CD4-positive, alpha-beta T cell treated with Interleukin-17A for 4 hours (primary cell): Measurements from ENCODE around the gene NLRP1.

Experiments
- DNase-seq: peaks from one replicate; pipeline ENCODE4 v3.0.0-alpha.2; 2020; ENCODE audit warnings: mixed read lengths

NLRP1 gene

DNA sequence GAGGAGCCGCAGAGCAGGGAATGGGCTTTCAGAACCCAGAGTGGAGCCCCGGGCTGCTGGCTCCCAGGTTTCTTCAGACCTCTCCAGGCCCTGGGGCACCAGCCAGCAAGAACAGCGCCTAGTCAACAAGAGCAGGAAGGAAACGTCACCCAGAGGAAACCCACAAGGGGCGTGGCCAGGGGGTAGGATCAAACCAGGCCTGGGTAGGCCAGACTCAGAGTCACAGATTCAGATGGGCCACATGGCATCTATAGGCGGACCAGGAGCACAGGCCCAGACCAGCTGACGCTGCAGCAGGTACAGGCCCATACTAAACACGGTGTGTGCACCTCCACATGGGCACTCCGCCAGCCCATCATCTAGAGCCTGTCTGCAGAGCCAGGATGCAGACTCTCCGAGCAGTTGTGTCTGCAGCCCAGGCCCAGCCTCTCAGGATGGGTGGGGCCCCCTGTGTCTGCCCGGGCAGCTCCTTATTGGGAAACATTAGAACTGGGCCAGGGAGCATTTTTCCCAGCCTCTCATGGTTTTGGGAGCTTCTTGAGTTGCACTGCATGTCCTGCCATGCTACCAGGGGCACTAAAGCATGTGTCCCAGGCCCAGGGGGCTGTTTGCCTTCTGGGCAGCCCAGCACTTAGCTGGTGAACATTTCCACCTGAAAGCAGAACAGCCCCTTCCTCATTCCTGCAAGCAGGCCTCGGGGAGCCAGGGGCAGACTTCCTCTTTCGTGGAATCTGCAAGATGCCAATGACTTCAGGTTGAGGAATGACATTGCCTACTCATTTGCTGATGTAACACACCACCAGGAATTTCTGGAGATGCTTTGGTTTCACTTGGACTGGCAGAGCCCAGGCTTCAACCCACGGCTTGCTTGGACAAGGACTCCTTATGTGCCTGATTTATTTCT, at the start of gene NLRP1:
Gene NLRP1, minus strand, starts transcription at position 127 of the 904 bp plus-strand sequence. CDS start 552 bp downstream, outside the sequence.
- peak; percentile 98 for DNase-seq

- DNase-seq = no peak
Observed at GRCh38 chr17:5631958-5632590, 47.8 kb upstream of the NLRP1 start.

GRCh38 chr17:5630434-5630833, 46.1 kb upstream of the NLRP1 start:
- DNase-seq = no peak

- DNase-seq = no peak
Observed at GRCh38 chr17:5629128-5629527, 44.8 kb upstream of the NLRP1 start.

GRCh38 chr17:5628262-5628661, 44.0 kb upstream of the NLRP1 start:
- DNase-seq = no peak

DNA sequence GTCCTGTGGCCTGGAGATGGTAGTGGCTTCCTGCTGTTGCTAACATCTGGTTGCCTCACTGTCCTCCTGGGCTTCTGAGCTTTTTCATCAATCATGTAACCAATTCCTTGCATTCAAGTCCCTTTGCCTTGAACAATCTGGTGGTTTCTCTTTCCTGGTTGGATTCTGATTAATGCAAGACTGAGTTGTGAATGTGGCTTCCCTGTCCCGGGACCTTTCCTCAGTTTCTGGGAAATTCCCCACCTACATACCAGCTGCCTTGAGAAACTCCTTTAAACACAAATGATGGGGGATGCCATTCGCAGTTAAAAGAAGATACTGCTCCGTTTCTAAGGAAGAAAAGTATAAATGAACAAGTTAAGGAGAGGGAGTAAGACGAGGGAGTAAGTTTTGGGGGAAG, 39.9 kb upstream of the NLRP1 start:
- DNase-seq = no peak

- DNase-seq = no peak
Observed at GRCh38 chr17:5621729-5622128, 37.4 kb upstream of the NLRP1 start.

GRCh38 chr17:5621026-5621425, 36.7 kb upstream of the NLRP1 start:
- no peak for DNase-seq

DNA sequence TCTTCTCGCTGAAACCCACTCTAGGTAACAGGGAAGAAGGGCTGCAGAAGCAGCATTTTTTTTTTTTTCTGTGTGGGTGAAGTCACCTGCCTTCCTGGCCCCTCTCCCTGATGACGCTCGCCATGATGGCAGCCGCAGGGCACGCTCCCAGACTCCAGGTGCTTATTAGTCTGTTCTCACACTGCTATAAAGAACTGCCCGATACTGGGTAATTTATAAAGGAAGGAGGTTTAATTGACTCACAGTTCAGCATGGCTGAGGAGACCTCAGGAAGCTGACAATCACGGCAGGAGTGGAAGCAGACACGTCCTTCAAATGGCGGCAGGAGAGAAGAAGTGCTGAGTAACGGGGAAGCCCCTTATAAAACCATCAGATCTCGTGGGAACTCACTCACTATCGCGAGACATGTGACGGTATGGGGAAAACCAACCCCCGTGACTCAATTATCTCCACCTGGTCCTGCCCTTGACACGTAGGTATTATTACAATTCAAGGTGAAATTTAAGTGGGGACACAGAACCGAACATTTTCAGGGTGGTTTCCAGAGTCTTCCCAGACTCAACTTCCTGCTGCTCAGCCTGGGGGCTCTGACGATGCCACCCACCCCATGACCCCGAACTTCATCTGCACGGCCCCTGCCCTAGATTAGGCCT, 34.9 kb upstream of the NLRP1 start:
- no peak for DNase-seq

GRCh38 chr17:5618476-5618875, 34.2 kb upstream of the NLRP1 start:
- no peak for DNase-seq

DNA sequence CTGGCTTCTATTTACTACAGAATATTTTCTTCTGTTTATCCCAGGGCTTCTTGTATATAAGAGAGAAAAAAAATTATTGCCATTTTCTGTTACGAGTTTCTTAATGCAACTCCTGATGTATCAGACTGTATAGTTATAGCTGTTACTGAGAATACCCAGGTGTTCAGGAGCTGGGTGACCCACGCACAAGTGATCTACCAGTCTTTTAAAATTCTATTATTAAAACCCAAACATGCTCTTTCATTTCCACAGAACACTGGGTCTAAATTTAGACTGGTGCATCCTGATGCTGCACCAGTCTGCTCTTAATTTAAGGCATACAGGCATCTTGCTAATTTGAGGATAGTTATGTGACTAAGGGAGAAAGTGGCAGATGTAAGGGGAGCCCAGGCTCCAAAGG, 31.2 kb upstream of the NLRP1 start:
- no peak for DNase-seq

DNA sequence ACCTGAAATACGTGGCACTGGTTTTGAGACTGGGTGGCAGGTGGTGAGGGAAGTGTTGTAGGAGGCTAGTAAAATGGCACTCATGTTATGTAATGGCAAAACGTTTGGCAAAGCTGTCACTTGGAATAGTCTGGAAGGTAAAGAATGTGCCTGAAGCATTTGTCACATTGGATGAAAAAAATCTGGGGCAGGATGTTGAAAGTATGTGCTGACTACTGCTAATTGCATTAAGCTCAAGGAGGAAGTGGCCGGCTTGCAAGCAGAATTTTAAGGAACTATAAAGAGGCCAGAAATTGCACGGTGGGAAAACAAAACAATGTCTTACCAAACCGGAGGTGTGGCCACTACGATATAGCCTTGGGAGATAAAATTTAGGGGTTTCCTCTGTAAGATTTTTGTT, 26.6 kb upstream of the NLRP1 start:
- no peak for DNase-seq

DNA sequence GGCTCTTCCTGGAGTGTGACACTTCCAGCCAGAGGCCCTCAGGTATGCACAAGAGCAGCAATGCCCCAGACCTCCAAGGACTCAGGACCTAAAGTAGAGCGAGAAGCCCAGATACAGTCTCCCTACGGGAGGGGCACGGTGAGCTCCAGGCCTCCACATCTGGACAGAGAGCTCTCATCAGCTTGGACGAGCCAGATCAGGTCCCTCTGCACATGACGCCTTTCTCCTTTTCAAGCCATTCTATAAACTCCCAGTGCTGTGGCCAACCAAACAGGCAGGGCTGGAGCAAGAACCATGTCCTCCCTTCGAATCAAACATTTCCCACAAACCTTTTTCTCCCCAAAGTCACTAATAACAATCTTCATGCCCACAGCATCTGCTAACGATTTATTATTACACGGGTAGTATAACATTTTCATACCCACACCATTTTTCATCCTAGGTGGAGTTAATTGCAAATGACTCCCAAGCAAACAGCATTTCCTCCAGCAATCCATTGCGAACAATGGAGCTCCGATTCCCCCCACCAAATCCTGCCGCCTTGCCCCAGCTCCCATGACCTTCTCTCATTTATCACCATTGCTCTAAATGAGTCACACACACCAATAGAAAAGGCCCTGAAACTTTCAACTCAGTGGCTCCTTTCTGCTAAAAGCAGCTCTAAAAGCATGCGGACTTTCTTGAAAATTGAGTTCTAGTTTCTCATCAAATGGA, 24.2 kb upstream of the NLRP1 start:
- no peak for DNase-seq

DNA sequence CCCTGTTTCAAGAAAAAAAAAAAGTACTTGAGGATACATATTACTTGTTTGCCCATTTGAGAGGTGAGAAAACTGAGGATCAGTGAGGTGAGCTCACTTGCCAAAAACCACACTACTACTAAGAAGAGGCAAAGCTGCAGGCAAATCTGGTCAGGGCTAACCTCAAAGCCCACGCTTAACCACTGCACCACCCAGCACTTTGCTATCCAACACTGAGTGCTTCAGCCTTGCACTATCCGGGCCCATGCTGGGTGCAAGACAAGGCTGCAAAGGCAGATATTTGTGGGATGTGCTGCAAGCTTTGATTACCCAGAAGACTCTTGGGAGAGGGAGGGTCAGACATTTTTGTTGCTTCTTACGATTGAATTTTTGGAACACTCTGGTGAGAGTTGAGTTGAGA, 23.6 kb upstream of the NLRP1 start:
- DNase-seq = no peak

DNA sequence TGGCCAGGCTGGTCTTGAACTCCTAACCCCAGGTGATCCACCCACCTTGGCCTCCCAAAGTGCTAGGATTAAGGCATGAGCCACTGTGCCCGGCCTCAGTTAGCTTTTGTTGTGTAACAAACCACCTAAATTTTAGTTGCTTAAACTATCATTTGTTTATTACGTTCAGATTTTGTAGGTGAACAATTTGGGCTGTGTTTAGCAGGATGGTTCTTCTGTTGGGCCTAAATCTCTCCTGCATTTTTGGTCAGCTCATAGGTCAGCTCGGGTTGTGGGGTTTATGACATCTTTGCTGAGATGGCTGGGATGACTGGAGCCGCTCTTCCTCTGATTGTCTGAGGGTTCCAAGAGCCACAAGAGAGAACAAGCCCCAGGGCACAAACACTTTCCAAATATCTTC, 21.1 kb upstream of the NLRP1 start:
- no peak for DNase-seq

DNA sequence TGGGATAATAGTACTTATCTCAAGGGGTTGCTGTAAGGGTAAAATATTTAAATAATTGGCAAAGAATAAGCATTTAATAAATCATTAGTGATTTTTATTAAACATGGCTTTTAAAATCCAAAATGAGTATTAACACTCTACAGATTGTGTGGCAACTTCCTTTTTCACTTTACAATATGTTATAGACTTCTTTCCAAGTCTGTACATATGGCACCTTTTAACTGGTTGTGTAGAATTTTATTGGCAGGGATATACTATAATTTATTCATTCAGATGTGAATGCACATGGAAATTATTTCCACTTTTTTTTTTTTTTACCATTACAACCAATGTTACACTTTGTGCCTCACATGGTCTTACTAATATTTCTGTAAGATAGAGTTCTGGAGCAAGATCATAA, 15.7 kb upstream of the NLRP1 start:
- DNase-seq = no peak

DNA sequence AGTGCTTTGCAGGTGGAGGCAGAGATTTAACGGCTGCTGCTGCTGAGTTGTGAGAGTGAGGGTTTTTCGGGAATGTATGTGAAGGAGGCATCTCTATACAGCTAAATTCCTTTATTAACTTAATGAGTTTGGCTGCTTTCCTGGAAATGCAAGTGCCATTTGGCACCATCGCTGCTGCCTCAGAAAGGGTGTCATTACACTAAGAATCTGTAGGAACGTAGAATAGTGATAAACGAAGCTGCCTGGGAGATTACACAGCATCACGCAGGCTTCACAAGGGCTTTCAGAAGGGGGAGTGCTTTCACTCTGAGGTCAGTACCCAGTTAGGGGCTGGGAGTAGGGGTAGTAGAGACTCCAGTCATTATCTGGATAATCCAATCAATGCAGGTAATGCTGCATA, 14.1 kb upstream of the NLRP1 start:
- no peak for DNase-seq

DNA sequence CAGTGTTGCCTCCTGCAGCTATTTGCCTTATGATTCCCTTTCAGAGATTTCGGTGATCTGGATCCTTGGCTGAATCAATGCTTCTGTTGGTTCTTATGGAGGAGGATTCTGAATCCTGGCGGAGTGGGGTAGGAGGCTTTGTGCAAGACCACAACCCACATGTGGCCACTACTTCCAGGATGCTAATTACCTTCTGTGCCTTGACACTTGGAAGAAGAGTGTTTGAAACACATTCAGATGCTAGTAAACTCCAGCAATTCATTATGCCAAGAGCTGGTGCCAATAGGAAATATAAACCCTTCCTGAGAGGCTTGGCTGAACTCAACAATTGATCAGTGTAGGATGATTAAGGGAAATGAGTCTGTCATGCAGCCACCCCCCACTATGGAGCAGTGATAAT, 12.1 kb upstream of the NLRP1 start:
- DNase-seq = no peak

- DNase-seq = no peak
Observed at GRCh38 chr17:5595831-5596230, 11.5 kb upstream of the NLRP1 start.

DNA sequence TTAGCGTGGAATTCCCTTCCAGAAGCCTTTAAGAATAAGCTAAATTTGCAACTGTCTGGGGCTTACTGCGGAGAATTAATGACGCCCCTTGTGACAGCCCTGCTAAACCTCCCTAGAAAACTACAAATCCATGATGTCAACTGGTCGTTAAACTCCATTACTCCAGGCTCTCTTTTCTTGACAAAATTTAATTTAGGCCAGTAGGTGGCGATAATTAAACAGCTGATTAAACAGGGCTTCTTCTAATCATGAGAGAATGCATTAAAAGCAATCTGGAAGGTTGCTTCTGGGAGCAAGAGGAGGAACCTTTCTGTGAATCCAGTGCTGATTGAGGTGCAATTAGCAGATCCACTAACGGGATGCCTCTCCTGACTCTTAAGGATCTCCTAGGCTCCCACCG, 8.1 kb upstream of the NLRP1 start:
- no peak for DNase-seq

DNA sequence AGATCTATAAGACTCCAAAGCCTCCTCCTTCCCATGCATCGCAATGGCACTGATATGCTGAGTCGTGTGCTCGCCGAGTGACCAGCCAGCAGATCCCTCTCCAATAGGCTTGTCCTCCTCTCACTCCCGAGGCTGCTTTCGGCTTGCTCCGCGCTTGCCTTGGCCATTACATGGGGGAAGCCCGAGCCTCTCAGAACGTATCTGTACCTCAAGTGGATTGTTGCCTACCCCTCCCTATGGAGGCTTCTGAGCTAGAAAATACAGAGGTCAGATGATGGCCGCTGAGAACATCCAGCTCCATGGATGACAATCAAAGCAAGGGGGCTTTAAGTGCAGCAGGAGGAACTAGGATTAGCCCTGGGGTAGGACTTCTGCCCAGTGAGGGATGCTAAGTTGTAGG, 7.7 kb upstream of the NLRP1 start:
- no peak for DNase-seq

DNA sequence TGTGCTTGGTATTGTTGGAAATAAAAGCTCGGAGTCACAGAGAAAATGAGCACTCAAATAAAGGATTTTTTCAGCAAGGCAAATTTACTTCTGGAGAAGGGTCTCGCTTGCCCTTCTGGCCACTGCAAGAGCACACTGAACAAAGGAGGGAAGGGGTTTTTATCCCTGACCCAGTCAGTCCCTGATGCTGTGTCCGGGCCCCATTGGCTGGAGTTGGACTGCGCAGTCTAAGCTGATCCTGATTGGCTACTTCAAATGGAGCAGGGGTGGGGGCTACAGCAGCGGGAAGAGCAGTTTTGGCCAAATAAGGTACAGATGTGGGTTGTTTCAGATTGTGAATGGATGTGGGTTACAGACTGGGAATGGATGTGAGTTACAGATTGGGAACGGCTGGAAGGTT, 4.3 kb upstream of the NLRP1 start:
- DNase-seq = no peak

DNA sequence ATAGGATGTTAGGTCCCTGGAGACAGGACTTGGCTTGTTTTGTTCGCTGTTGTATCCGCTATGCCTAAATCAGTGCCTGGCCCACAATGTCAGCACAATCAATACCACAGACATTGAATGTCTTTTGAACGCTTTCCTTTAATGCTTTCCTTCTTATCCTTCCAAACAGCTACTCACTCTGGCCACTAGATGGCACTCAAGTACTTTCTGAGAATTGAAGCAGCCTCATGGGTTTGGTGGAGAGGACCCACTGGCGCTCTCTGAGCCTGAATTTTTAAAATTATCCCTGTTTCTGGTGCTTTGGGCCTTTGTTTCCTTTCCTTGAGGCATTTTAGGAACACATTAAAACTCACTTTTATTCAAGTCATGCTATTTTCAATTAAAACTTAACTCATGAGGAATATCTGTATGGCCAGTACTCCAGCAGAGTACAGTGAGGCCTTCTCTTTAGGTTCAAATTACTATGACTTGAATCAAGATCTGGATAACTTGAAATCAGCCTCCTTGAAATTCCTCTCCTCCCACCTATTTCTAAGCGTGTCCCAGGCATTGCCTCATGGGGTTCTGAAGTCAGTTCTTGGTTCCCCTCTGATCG, 3.2 kb upstream of the NLRP1 start:
- DNase-seq = peak; percentile 64
